GM18498 (cell line): ENCODE data around the gene RRM2.

ENCODE experiments used
- ATAC-seq: cut with Tn5 transposase; IDR thresholded peaks from one replicate; pipeline ENCODE4 v1.9.1; 2021; ENCODE audit warnings: mild to moderate bottlenecking, moderate library complexity; ENCODE audit not compliant: unreplicated experiment

Gene RRM2

DNA sequence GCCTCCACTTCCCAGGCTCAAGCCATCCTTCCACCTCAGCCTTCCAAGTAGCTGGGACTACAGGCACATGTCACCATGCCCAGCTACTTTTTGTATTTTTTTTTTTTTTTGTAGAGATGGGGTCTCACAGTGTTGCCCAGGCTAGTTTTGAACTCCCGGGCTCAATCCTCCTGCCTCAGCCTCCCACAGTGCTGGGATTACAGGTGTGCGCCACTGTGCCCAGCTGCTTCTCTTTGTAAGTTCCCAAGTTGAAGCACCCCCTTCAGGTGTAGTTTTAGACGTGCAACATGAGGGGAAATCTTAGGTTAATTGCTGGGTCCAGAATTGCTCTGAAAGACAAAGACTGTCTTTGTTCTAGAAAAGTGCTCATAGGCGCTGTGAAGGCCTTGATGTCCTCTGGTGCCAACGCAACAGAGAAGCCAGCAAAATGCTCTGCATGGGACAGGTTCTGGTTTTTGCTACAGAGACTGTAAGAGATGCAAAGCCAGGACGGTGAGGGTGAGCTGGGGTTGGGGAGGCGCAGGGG lies 46.6 kb downstream of the RRM2 start:
- ATAC-seq = no peak

DNA sequence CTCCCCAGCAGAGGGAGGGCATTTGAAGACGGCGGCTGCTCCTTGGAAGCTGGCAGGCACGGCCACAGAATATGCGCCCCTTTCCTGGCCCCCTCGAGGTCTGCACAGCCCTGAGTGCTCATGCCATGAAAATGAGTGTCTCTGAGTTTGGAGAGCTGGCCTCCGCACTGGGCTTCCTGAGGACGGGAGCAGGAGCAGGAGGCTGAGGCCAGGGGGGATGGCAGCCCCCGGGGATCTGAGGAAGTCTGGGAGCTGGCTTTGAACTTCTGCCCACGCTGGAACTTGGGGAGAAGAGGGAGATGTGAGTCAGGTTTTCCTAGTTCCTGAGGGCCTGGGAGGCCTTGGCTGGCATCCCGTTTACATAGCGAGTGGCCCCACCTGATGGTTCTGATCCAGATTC lies 47.0 kb downstream of the RRM2 start:
- no peak for ATAC-seq

DNA sequence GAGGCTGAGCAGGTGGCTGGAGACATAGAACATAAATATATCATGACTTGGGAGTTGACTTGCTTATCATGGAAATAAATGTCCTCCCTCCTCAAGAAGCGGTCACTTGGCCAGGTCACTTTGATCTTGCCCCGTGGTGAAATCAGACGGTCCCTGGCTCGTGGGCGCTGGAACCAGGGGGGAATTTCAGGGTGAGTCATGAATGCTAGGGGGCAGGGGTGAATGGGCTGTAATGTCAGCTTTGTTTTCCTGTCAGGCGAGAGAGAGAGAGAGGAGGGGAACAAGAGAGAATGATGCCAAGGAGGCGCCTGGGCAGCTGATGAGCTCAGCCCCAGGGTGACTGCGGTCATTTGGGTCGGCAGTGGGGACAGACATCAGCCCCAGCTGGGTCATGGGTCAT lies 47.7 kb downstream of the RRM2 start:
- ATAC-seq = no peak

DNA sequence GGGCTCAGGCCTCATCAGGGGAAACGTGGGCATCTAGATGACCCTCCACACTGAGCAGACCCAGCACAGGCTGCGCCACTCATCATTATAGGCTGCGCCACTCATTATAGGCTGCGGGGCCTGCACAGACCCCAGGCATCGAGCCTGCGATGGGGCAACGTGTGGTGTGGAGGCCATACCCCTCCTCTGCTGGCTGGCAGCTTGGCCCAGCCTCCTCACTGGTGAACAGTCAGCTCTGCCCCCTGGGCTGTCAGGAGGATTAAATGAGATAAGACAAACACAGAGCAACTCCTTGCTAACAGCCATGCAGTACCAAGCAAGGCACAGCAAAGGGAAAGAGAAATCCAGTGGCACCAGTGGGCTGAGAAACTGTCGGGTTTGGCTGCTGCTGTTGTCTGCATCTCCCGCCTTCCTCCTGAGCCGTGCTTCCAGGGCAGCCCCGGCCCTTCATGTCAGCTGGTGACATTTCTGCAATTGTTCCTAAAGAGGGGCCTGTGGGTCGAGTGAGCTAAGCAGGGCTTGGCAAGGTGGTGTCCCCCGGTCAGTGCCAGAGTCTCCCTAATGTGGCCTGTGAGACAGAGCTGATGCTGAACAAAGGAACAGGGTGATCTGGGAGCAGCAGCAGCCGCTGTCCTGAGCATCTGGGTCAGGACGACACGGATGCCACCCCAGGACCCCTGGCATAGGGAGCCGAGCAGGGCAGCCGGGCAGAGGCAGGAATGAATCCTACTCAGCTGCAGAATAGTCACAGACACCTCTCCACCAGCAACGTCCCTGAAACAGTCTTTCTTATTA lies 48.7 kb downstream of the RRM2 start:
- ATAC-seq = no peak

DNA sequence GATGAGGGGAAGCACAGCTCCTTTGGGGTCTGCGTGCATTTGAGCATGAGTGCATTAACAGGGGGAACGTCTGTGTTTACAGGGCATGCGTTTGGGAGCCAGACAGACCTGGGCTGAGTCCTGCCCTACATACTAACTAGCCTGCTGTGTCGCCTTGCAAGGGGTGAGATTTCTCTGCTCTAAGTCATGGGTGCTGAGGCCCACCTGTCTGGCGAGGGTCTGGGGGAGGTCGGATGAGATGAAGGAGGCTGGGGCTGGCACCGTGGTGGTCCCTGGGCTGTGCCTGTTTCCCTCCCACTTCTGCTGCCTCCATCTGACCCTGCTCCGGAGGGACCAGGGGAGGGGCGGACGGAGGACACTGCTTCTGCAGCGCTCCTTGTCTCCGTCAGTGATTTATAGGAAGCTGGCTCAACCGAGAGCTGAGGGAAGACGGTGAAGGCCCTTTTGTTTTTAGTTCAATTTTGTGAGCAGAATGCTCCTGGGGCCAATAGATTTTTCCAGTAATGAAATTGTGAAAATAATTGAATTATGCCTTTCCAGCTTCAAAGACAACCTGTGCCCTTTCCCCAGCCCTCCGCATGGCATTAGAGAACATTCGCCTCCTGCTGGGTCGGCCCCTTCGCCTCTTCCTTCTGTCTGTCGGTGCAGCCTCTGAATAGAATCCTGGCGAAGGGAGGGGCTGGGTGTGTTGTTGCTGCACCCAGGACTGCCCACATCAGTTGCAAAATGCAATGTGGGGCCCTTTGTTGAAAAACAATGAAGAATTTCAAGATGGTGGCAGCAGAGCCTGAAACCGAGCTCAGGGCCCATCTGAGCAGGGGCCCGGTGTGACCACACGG lies 49.7 kb downstream of the RRM2 start:
- no peak for ATAC-seq

DNA sequence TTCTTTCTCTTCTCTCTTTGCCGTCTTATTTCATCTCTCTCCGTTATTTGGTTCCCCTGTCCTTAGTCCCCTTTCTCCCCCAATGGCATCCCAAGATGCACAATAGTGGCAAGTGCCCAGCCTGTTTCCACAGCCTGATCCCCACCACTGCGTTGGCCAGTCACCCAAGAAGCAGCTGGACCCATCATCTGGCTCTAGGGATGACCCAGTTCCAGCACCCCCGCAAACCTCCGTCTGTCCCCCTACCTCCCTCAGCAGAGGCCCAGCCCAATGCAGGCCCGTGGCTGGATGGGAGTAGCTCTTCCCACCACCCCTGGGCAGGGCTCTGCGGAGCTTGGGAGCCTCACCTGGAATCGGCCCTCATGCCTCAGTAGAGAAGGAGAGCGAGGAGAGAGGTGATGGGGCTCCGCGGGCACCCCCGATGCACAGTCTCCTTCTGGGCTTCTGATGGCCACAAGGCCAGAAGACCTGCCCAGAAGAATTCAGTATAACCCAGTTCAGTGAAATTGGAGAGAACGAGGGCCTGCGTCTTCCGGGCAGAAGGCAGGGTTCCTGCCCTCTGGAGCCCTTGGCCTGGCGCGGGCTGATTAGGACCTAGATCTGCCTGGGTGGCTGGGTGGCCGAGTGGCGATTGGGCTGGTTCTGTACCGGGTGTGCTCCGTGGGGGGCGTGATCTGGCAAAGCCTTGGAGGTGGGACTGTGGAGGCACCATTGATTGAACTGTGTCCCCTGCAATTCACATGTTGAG lies 50.9 kb downstream of the RRM2 start:
- ATAC-seq = no peak

DNA sequence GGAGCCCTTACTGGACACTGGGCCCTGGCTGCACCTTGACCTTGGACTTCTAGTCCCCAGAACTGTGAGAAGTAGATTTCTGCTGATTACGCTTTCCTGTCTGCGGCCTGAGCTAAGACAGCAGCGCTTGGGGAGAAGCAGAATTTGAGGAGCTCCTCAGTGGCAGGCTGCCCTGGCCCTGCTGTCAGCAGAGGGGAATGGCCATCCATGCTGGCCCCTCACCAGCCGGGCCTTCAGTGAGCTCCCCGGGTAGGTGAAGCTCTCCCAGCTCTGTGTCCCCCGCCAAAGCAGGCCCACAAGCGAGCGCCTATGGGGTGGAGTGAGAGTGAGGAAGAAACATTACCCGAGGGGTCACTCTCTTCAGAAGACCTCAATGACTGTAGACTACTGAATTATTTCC lies 51.6 kb downstream of the RRM2 start:
- ATAC-seq = no peak

DNA sequence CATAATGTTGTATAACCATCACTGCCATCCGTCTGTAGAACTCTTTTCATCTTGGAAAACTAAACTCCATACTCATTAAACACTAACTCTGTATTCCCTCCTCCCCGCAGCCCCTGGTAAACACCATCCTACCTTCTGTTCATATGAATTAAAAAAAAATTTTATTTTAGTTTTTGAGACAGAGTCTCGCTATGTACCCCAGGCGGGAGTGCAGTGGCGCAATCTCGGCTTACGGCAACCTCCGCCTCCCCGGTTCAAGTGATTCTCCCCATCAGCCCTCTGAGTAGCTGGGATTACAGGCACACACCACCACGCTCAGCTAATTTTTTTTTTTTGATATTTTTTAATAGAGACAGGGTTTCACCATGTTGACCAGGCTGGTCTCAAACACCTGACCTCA lies 52.9 kb downstream of the RRM2 start:
- ATAC-seq = no peak

DNA sequence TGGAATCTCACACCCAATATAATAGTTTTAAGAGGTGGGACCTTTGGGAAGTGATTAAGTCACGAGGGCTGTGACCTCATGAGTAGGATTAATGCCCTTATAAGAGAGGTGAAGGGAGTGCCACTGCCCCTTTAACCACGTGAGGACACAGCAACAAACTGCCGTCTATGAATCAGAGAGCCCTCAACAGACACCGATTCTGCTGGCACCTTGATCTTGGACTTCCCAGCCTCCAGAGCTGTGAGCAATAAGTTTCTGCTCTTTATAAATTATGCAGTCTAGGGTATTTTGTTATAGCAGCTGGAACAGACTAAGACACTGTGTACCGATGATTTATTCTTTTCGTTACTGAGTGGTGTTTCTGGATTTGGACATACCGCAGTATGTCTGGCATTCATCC lies 56.2 kb downstream of the RRM2 start:
- ATAC-seq = no peak

DNA sequence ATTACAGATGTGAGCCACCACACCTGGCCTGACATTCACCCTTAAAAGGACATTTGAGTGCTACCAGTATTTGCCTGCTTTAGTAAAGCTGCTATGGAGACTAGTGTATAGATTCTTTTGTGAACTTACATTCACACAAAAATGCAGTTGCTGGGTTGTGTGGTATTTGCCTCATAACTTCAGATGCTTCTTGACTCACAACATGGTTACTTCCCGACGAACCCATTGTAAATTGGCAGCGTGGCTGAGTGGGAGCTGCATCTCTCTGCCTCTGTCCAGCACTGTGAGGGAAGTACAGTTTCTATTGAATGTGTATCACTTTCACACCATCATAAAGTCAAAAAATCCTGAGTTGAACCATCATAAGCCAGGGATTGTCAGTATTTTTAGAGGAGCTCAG lies 56.9 kb downstream of the RRM2 start:
- ATAC-seq = no peak

DNA sequence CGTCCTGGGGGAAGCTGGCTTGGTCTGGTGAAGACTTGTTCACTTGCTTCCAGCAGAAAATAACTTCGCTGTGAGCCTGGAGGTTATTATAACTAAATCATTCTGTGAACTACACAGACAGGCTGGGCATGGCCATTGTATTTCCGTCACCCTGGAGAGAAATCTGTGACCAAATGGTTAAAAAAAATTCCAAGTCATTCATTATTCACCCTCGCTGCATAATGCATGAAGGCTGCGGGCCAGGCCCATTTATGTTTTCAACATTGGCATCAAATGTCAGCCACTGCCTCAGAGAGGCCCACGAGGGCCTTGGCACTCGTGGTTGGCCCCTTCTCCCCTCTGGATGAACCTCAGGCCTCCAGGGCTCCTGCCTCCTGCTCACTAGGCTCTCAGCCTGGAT lies 57.7 kb downstream of the RRM2 start:
- no peak for ATAC-seq
